IMR-90 (cell line): ENCODE results near the gene FAM174C. TPM values are rescaled to one million over a fixed set of nuclear protein-coding genes. Genes with fewer than 3 reads are reported as not detected.

Source experiments
- ATAC-seq: fragments of 200-7000 bp; cut with Tn5 transposase; 2 replicates; pipeline ENCODE4 v1.9.1; 2020; ENCODE audit warnings: low read depth, mild to moderate bottlenecking, moderate library complexity
- BruUV-seq: library from RNA; stranded (reverse); fragments of 400-500 nt; replicated peaks from 2 replicates; lab custom pipeline; 2021; lab: Mats Ljungman, UMichigan
- CTCF ChIA-PET: fragments of 300-600 bp; formaldehyde crosslinking; extraction: SDS; loops from one replicate; lab custom pipeline; 2021; ENCODE audit warnings: antibody characterized with exemption; lab: Yijun Ruan, JAX
- POLR2A ChIA-PET: fragments of 300-600 bp; sonication (Branson Sonifier 250); formaldehyde crosslinking; loops from one replicate; lab custom pipeline; 2022; ENCODE audit warnings: antibody characterized with exemption; ENCODE audit not compliant: unreplicated experiment; lab: Charles Lee
- DNase-seq: peaks from one replicate; pipeline ENCODE4 v3.0.0; 2013
- H2AFZ ChIP-seq: replicated peaks from 2 replicates; pipeline ENCODE3; 2013; ENCODE audit warnings: low read length, mild to moderate bottlenecking; ENCODE audit not compliant: poor library complexity
- H2AK5ac ChIP-seq: 2 replicates; pipeline ENCODE4 v1.6.1; 2013; ENCODE audit warnings: low read depth, low read length, inconsistent platforms
- H2AK9ac ChIP-seq: replicated peaks from 2 replicates; pipeline ENCODE3; 2013; ENCODE audit warnings: mild to moderate bottlenecking, low read depth, low read length, moderate library complexity; ENCODE audit not compliant: poor library complexity
- H2BK120ac ChIP-seq: 2 replicates; pipeline ENCODE4 v1.6.1; 2013; ENCODE audit warnings: low read depth, low read length, inconsistent platforms
- H2BK15ac ChIP-seq: 3 replicates; pipeline ENCODE4 v1.6.1; 2013; ENCODE audit warnings: low read depth, low read length, inconsistent platforms
- H2BK20ac ChIP-seq: 2 replicates; pipeline ENCODE4 v1.6.1; 2013; ENCODE audit warnings: low read depth, mild to moderate bottlenecking, inconsistent platforms, low read length, moderate library complexity
- H2BK5ac ChIP-seq: 2 replicates; pipeline ENCODE4 v1.6.1; 2013; ENCODE audit warnings: mild to moderate bottlenecking, low read depth, low read length, inconsistent platforms; ENCODE audit not compliant: poor library complexity, severe bottlenecking
- H3K14ac ChIP-seq: replicated peaks from 2 replicates; pipeline ENCODE4 v1.6.1; 2013; ENCODE audit warnings: low read depth, low read length, inconsistent platforms
- H3K18ac ChIP-seq: 2 replicates; pipeline ENCODE4 v1.6.1; 2013; ENCODE audit warnings: low read depth, low read length, control low read depth
- H3K23ac ChIP-seq: 2 replicates; pipeline ENCODE4 v1.6.1; 2013; ENCODE audit warnings: low read depth, low read length, inconsistent platforms
- H3K27ac ChIP-seq: 2 replicates; pipeline ENCODE4 v1.5.1; 2013; ENCODE audit warnings: mild to moderate bottlenecking, control low read depth, low read length; ENCODE audit not compliant: insufficient read depth
- H3K27me3 ChIP-seq: 2 replicates; pipeline ENCODE4 v1.6.1; 2013; ENCODE audit warnings: low read length; ENCODE audit not compliant: control insufficient read depth, insufficient read depth
- H3K36me3 ChIP-seq: 2 replicates; pipeline ENCODE4 v1.6.1; 2013; ENCODE audit warnings: low read length, mixed read lengths; ENCODE audit not compliant: control insufficient read depth, insufficient read depth
- H3K4ac ChIP-seq: 2 replicates; pipeline ENCODE4 v1.6.1; 2013; ENCODE audit warnings: low read depth, low read length, inconsistent platforms
- H3K4me1 ChIP-seq: 2 replicates; pipeline ENCODE4 v1.6.1; 2013; ENCODE audit warnings: low read length, mixed read lengths; ENCODE audit not compliant: control insufficient read depth, insufficient read depth
- H3K4me2 ChIP-seq: 2 replicates; pipeline ENCODE4 v1.6.1; 2013; ENCODE audit warnings: low read depth, mild to moderate bottlenecking, control low read depth, low read length, moderate library complexity
- H3K4me3 ChIP-seq: 2 replicates; pipeline ENCODE4 v1.5.1; 2013; ENCODE audit warnings: low read depth, mild to moderate bottlenecking, control low read depth, low read length, moderate library complexity; ENCODE audit not compliant: insufficient read depth
- H3K56ac ChIP-seq: 2 replicates; pipeline ENCODE4 v1.6.1; 2013; ENCODE audit warnings: low read length, inconsistent platforms; ENCODE audit not compliant: insufficient read depth; ENCODE audit errors: extremely low read depth
- H3K79me1 ChIP-seq, 2 experiments: 2 replicates each; pipeline ENCODE4 v1.6.1; 2013; ENCODE audit warnings: low read length in 2 of 2, inconsistent platforms in 1 of 2, low read depth in 1 of 2
- H3K9ac ChIP-seq: 2 replicates; pipeline ENCODE4 v1.6.1; 2013; ENCODE audit warnings: low read depth, low read length, control low read depth
- H3K9me1 ChIP-seq: 2 replicates; pipeline ENCODE4 v1.6.1; 2013; ENCODE audit warnings: low read length, inconsistent platforms; ENCODE audit not compliant: insufficient read depth
- H3K9me3 ChIP-seq: 2 replicates; pipeline ENCODE4 v1.6.1; 2013; ENCODE audit warnings: low read length; ENCODE audit not compliant: control insufficient read depth, insufficient read depth
- H4K20me1 ChIP-seq: 2 replicates; pipeline ENCODE4 v1.6.1; 2013; ENCODE audit warnings: low read length, inconsistent platforms; ENCODE audit not compliant: insufficient read depth
- H4K5ac ChIP-seq: 2 replicates; pipeline ENCODE4 v1.6.1; 2013; ENCODE audit warnings: mild to moderate bottlenecking, low read depth, low read length, control low read depth
- H4K8ac ChIP-seq, 2 experiments: 2 replicates each; pipeline ENCODE4 v1.6.1; 2013; ENCODE audit warnings: low read depth in 2 of 2, low read length in 2 of 2, control low read depth in 1 of 2, inconsistent platforms in 1 of 2
- H4K91ac ChIP-seq: 2 replicates; pipeline ENCODE4 v1.6.1; 2013; ENCODE audit warnings: low read depth, low read length, inconsistent platforms; ENCODE audit not compliant: insufficient read depth
- MAZ ChIP-seq: IDR thresholded peaks from 2 replicates; pipeline ENCODE4 v1.6.1; 2012; ENCODE audit warnings: low read depth, mild to moderate bottlenecking, low read length, improper control_type of control experiment, moderate library complexity, borderline replicate concordance
- MXI1 ChIP-seq: IDR thresholded peaks from 2 replicates; pipeline ENCODE4 v1.6.1; 2012; ENCODE audit warnings: low read depth, mild to moderate bottlenecking, low read length, moderate library complexity, borderline replicate concordance
- RAD21 ChIP-seq: IDR thresholded peaks from 2 replicates; pipeline ENCODE4 v1.6.1; 2012; ENCODE audit warnings: low read length, improper control_type of control experiment
- RFX5 ChIP-seq: IDR thresholded peaks from 2 replicates; pipeline ENCODE4 v1.8.0; 2012; ENCODE audit warnings: low read depth, mild to moderate bottlenecking, low read length, moderate library complexity
- WGBS, 2 experiments: methylation state at CpG; one replicate each; pipeline versions ENCODE4 v1.1.5 to v1.1.7; 2013; ENCODE audit warnings: missing lambda C conversion rate in 2 of 2; ENCODE audit not compliant: insufficient read length in 1 of 2; ENCODE audit errors: extremely low coverage in 2 of 2; 5-methylcytosine and 5-hydroxymethylcytosine counted together
- dilution Hi-C: fragments of 300-500 bp; cut with HindIII; formaldehyde crosslinking; loops from one replicate; pipeline ENCODE4 v1.14.3; 2018; ENCODE audit warnings: low sequenced_read_pairs; ENCODE audit not compliant: unreplicated experiment
- in situ Hi-C: fragments of 300-500 bp; cut with MboI; formaldehyde crosslinking; loops from 3 replicates; pipeline ENCODE4 v1.14.3; 2019; ENCODE audit warnings: low sequenced_read_pairs, inconsistent platforms, mixed read lengths
- intact Hi-C: fragments of 100-400 bp; cut with micrococcal nuclease; formaldehyde crosslinking; loops from 2 replicates; pipeline ENCODE4 v1.10.0; 2022
- polyA plus RNA-seq, 3 experiments: library from polyadenylated mRNA; depleted of rRNA; stranded (reverse); fragments of >200 nt; gene quantifications; 2 replicates each; pipeline ENCODE4 v1.2.3, GENCODE V29; 2012; ENCODE audit warnings: low replicate concordance in 1 of 3
- total RNA-seq: library from RNA; depleted of rRNA; stranded (reverse); fragments of >200 nt; gene quantifications from 2 replicates; pipeline ENCODE4 v1.2.3, GENCODE V29; 2012

FAM174C gene
- total and polyA plus RNA-seq, 2 of the 4 experiments (the other 2 are of a cell fraction), result 7.5 to 61.8 TPM

- TF ChIP-seq RAD21, result no peak
These were observed 43.3 kb upstream of the FAM174C start (continued) for GRCh38 chr19:1231729-1232637.

GRCh38 chr19:1232652-1233072 lies 42.7 kb upstream of the FAM174C start:
- Histone ChIP-seq H4K20me1 (peaks cover 38% of the 10 kb centered on the region), H3K4me1 (peaks cover 20% of the 10 kb centered on the region), H3K14ac (no peak overlapping the region), H2AK5ac (no peak overlapping the region), H4K8ac (no peak overlapping the region), H4K91ac (no peak overlapping the region), H2BK5ac (no peak overlapping the region), H3K79me1 (peaks cover 10 to 38% of the 10 kb centered on the region in 2 experiments), H2AK9ac (peak overlapping the region; percentile 87), H3K9me3 (no peaks in the 10 kb centered on the region), H2AFZ (peak overlapping the region; percentile 56), H3K27me3 (no peaks in the 10 kb centered on the region), H3K18ac (no peak overlapping the region), H2BK20ac (no peak overlapping the region), H3K4ac (peak overlapping the region; percentile 29; the same call in 1 of the 2 replicates), H3K9me1 (no peaks in the 10 kb centered on the region), H3K4me2 (no peak overlapping the region; the same call in 1 of the 2 replicates), H3K23ac (no peak overlapping the region), H4K5ac (no peak overlapping the region), H3K36me3 (peaks cover 48% of the 10 kb centered on the region), H2BK15ac (no peak overlapping the region), H3K56ac (no peak overlapping the region), H3K9ac (no peak overlapping the region), H2BK120ac (no peak overlapping the region), H3K4me3 (no peak overlapping the region), H3K27ac (peak overlapping the region; percentile 39; the same call in 1 of the 2 replicates)
- peak; percentile 10 for ATAC-seq
- no TSS peak for BruUV-seq
- dilution Hi-C loops (no loop called here), intact Hi-C loops (no loop called here), in situ Hi-C loops (no loop called here)
- TF ChIP-seq MXI1 (peak; percentile 27; the same call in 1 of the 2 replicates), MAZ (peak; percentile 53; the same call in 1 of the 2 replicates), RFX5 (no peak)
- DNase-seq, result peak; percentile 72
- WGBS, 2 experiments, result 80% methylated on average over 1 of the region's 15 CpGs; no CpG with 5 or more reads in 1 of the 2 experiments
- POLR2A ChIA-PET, result no interaction called here
- CTCF ChIA-PET, result no interaction called here
